ENCODE data around the gene RABL6.
"Not testable (repeated sequence)": the region's sequence is repeated elsewhere in the genome, so short reads cannot be mapped to it uniquely, and the experiment has no call there.

The RABL6 gene

GRCh38 chr9:136795000-136795348 lies 12.8 kb upstream of the RABL6 start:
- no peak for DNase-seq

GRCh38 chr9:136796238-136796774 lies 11.4 kb upstream of the RABL6 start, which contains the start of gene CCDC183:
CCDC183 (plus strand) TSS chr9:136796338; CDS start chr9:136796398, 60 bp downstream.
- no peak for DNase-seq

GRCh38 chr9:136796775-136797347 lies 10.9 kb upstream of the RABL6 start:
- not testable (repeated sequence) for DNase-seq

- no peak for DNase-seq
Observed at GRCh38 chr9:136798708-136799078, 9.1 kb upstream of the RABL6 start.

GRCh38 chr9:136799079-136799853 lies 8.5 kb upstream of the RABL6 start:
- no peak for DNase-seq

DNA sequence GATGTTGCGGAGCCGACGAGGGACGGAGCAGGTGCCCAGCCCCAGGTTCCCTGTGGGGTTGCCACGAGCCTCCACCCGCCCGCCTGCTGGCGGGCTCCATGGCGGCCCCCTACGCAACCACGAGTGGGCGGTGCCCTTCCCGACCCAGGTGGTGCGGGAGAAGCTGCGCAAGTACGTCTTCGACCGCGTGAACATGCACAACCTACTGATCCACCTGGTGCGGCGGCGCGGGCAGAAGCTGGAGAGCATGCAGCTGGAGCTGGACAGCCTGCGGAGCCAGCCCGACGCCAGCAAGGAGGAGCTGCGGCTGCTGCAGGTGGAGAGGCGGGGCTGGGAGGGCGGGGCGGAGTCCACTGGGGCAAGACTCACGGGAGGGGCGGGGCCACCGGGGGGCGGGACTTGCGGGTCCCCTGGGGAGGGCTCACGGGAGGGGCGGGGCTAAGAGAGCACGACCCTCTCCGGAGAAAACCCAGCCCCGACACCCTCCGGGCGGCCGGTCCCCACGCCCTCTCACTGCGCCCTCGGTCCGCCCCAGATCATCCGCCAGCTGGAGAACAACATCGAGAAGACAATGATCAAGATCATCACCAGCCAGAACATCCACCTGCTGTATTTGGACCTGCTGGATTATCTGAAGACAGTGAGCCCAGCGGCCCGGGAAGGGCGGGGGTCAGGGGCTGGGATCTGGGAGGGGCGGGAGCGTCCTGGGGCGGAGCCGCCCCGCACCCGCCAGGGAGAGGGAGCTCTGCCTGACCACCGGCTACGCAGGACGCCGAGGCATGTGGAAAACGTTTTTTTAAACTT lies 7.7 kb upstream of the RABL6 start:
- peak; percentile 49 for DNase-seq

DNA sequence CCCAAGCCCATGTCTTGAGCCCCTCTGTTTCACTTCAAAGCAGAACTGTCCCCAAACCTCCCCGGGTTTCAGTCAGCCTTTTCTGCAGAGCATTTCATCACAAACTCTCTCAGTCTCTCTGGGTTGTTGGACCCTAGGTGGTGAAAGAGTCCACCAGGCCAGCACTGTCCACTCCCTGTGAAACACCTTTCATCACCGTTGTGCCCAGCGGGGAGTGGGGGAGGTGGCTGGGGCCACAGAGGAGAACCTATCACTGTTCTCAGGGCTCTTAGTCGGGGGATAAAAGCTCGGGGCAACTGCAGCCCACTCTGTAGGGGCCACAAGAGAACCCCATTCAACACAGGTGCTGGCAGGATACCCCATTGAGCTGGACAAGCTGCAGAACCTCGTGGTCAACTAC lies 5.4 kb upstream of the RABL6 start:
- no peak for DNase-seq

DNA sequence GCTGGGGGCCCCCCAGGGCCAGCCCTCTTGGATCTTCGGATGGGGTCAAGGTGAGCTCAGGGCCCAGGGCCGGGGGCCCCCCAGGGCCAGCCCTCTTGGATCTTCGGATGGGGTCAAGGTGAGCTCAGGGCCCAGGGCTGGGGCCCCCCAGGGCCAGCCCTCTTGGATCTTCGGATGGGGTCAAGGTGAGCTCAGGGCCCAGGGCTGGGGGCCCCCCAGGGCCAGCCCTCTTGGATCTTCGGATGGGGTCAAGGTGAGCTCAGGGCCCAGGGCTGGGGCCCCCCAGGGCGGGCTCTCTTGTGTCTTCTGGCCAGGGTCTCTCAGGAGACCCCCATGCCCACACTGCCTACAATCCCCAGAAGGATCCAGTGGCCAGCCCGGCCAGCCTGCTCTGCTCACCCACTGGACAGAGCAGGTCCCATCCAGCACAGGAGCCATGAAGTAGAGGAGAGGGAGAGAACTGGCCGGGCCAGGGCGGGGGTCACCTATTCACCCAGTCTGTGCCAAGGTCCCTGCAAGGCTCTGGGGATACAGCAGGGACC lies 4.7 kb upstream of the RABL6 start:
- DNase-seq, result not testable (repeated sequence)

DNA sequence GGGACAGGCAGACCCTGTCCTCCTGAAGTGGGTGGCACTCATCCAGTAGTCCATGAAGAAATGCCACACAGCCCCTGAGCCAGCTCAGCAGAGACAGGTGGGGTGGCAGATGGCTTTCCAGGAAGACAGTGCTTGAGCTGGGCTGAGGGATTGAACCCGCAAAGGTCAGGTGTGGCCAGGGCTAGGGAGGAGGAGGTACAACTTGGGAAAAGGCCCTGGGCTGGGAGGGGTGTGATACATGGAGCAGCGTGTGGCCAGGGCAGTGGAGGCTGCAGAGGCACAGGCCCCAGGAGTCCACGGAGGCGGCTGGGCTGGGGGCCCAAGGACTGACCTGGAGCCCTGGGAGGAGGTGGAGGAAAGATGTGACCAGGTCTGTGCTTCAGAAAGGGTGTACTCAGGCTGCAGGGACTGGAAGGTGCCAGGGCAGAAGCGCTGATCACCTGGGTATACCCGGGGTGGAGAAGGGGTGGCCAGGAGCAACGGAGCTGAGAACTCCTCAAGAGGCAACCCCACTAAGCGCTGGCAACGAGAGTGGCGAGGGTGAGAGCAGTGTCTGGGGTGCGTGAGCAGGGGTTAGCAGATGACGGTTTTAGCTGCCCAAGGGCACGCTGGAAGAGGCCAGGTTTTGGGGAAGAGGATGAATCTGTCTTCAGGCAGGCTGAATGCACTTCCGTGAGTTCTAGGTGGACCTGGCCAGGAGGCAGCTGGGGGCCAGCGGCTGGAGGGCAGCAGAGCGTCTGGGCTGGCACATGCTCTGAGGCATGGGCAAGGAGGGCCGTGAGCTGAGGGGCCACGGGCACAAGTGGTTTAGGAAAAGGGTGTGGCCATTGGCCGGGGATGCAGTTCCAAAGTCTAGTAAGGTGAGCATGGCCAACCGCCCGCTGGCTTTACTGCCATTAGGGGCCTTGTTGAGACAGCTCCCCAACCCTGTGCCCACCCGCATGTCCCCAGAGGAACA lies 3.9 kb upstream of the RABL6 start:
- DNase-seq, result no peak

- DNase-seq, result no peak
Observed at GRCh38 chr9:136804509-136805206, 3.1 kb upstream of the RABL6 start.

- DNase-seq, result no peak
Observed at GRCh38 chr9:136805207-136805740, 2.5 kb upstream of the RABL6 start.

GRCh38 chr9:136806067-136806466 lies 1.7 kb upstream of the RABL6 start:
- no peak for DNase-seq

GRCh38 chr9:136806631-136807201 lies 1.0 kb upstream of the RABL6 start:
- DNase-seq, result no peak

DNA sequence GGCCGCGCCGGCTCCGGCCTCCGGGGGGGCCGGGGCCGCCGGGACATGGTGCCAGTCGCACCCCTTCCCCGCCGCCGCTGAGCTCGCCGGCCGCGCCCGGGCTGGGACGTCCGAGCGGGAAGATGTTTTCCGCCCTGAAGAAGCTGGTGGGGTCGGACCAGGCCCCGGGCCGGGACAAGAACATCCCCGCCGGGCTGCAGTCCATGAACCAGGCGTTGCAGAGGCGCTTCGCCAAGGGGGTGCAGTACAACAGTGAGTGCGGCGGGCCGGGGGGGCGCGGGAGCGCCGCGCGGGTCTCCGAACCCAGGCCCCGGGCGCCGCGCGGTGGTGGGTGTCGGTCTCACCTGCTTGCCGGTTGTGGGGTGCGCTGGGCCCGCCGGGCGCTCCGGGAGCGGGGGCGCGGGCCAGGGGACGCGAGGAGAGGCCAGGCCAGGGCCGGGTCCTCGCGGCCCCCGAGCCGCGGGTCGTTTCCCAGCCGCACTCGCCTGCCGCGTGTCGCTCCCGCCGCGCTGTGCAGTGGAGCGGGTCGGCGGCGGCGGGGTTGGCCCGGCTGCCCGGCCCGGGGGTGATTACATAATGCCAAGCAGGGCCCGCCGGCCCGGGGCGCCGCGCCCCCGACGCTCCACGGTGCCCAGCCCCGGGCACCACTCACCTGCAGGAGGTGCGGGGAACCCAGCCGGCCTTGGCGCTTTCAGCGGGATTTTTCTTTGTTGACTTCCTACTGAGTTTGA lies 492 bp downstream of the RABL6 start:
- DNase-seq, result no peak

GRCh38 chr9:136808806-136809158 lies 1.0 kb downstream of the RABL6 start:
- DNase-seq, result no peak

GRCh38 chr9:136814725-136815421 lies 7.1 kb downstream of the RABL6 start:
- no peak for DNase-seq

- no peak for DNase-seq
Observed at GRCh38 chr9:136815422-136815782, 7.7 kb downstream of the RABL6 start.

GRCh38 chr9:136820971-136821825 lies 13.4 kb downstream of the RABL6 start:
- DNase-seq, result no peak

Measured in T1000 (cell line).